Measurements from ENCODE around the gene CRB2. TPM values are rescaled to one million over a fixed set of nuclear protein-coding genes. Genes with fewer than 3 reads are reported as not detected.
A peak's percentile ranks its signal among the peaks of the same experiment; 100 is the strongest.

The CRB2 gene
- polyA plus RNA-seq (2013, experiment 1 of 2), result 58.5 TPM
- 59.5 TPM for polyA plus RNA-seq (2013, experiment 2 of 2)

DNA sequence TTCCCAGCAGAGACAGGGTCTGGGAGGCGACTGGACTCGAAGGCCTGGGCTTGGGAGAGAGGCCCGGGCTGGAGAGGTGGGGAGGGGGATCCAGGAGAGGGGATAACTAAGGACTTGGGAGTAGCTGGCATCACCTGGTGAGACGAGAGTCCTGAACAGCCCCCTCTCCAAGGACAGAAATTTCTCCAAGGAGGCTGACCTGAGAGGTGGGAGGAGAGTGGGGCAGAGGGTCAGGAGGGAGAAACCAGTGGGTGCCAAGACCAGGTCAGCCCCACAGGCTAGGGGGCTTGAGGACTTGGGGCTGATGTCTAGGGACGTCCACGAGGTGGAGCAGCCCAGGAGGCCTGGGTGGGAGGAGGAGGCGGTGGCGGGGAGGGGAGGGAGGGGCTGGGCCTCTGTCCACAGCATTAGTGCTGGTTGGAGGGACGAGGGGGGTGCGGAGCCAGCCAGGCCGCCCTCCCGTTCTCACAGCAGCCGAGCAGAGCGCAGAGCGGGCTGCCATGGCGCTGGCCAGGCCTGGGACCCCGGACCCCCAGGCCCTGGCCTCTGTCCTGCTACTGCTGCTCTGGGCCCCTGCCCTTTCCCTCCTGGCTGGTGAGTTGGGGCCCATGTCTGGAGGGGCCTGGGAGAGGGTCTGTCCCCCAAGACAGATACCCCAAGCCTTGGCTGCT, at the start of gene CRB2:
Gene CRB2, plus strand, starts transcription at position 437 of the 671 bp plus-strand sequence. Its CDS starts 64 bp downstream, at position 501.
- Histone ChIP-seq H3K9me3 (ENCODE audit: control insufficient read depth, low read length) (no peaks in the 10 kb centered on the region), H3K4me1 (ENCODE audit: control insufficient read depth, insufficient read depth, low read length, poor library complexity, severe bottlenecking) (peaks cover 47% of the 10 kb centered on the region), H3K36me3 (ENCODE audit: control insufficient read depth, insufficient read depth, low read length) (no peaks in the 10 kb centered on the region), H3K4me3 (ENCODE audit: extremely low read depth, insufficient read depth, low read length, poor library complexity, severe bottlenecking) (peak within 1 kb of the TSS; percentile 58), H3K27ac (ENCODE audit: low read depth, low read length, severe bottlenecking) (peak within 1 kb of the TSS; percentile 43)
- WGBS, 2 experiments (ENCODE audit: insufficient coverage in 2 of 2), result 1 to 4% methylated on average over 9 to 12 of the region's 17 CpGs

DNA sequence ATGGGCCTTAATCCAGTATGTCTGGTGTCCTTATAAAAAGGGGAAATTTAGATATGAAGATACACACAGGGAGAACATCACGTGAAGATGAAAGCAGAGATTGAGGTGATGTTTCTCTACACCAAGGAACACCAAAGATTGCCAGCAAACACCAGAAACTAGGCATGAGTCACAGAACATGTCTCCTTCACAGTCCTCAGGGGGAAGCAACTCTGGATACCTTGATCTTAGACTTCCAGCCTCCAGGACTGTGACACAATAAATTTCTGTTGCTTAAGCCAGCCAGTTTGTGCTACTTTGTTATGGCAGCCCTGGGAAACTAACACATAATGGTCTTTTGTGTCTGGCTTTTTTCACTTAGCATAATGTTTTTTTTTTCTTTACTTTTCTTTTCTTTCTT, 46.4 kb upstream of the CRB2 start:
- WGBS, 2 experiments (ENCODE audit: insufficient coverage in 2 of 2), result 80% methylated on average over 1 of the region's 1 CpG; no CpG with 5 or more reads in 1 of the 2 experiments
- Histone ChIP-seq H3K4me1 (ENCODE audit: control insufficient read depth, insufficient read depth, low read length, poor library complexity, severe bottlenecking) (no peaks in the 10 kb centered on the region), H3K27ac (ENCODE audit: low read depth, low read length, severe bottlenecking) (no peak overlapping the region), H3K36me3 (ENCODE audit: control insufficient read depth, insufficient read depth, low read length) (no peaks in the 10 kb centered on the region), H3K4me3 (ENCODE audit: extremely low read depth, insufficient read depth, low read length, poor library complexity, severe bottlenecking) (no peak overlapping the region), H3K9me3 (ENCODE audit: control insufficient read depth, low read length) (no peaks in the 10 kb centered on the region)

DNA sequence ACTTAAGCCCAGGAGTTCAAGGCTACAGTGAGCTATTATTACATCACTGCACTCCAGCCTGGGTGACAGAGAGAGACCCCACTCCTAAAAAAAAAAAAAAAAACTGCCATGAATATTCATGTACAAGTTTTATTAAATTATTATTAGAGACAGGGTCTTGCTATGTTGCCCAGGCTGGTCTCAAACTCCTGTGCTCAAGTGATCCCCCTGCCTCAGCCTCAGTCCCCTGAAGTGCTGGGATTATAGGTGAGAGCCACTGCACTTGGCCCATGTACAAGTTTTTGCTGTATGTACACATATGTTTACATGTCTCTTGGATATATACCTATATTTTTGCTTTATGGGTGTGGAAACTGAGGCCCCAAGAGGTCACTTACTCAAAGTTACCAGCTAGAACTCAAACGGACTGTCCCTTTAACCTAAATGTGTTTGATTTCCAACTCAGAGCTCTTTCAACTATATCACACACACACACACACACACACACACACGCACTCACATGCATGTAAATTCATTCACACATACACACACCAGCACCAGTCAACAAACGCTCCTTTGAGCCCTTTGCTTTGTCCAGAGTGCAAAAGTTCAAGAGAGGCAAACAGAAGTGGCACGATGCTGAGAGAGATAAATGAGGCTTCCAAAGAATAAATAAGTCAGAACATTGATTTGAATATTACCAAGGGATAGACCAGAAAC, 45.3 kb upstream of the CRB2 start:
- H3K9me3 ChIP-seq (ENCODE audit: control insufficient read depth, low read length), result no peaks in the 10 kb centered on the region
- H3K36me3 ChIP-seq (ENCODE audit: control insufficient read depth, insufficient read depth, low read length), result no peaks in the 10 kb centered on the region
- WGBS, 2 experiments (ENCODE audit: insufficient coverage in 2 of 2), result 85 to 92% methylated on average over 2 to 4 of the region's 4 CpGs
- no peak overlapping the region for H3K4me3 ChIP-seq (ENCODE audit: extremely low read depth, insufficient read depth, low read length, poor library complexity, severe bottlenecking)
- H3K27ac ChIP-seq (ENCODE audit: low read depth, low read length, severe bottlenecking), result no peak overlapping the region
- H3K4me1 ChIP-seq (ENCODE audit: control insufficient read depth, insufficient read depth, low read length, poor library complexity, severe bottlenecking), result no peaks in the 10 kb centered on the region

DNA sequence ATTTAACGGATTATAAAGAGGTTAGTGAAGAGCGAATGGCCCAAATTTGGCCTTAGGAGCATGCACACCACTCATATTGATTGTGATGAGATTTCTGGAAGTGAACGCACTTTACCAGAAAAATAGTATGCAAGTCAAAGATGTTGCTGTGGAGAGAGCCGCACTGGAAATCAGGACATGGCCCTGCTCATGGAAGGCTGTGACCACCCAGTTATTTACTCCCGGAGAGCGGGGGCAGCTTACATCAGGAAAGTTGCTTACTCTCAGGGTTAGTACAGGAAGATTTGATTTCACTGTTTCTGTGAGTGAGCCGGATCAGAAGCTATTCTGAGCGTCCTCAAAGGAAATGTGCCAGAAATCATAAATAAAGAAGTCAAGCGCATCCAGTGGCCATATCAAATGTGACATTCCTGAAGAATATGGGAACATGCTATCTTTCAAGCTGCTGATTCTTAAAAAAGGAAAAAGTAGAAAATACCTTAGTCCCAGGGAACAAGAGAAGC, 44.7 kb upstream of the CRB2 start:
- Histone ChIP-seq H3K27ac (ENCODE audit: low read depth, low read length, severe bottlenecking) (no peak overlapping the region), H3K4me3 (ENCODE audit: extremely low read depth, insufficient read depth, low read length, poor library complexity, severe bottlenecking) (no peak overlapping the region), H3K4me1 (ENCODE audit: control insufficient read depth, insufficient read depth, low read length, poor library complexity, severe bottlenecking) (no peaks in the 10 kb centered on the region), H3K36me3 (ENCODE audit: control insufficient read depth, insufficient read depth, low read length) (no peaks in the 10 kb centered on the region), H3K9me3 (ENCODE audit: control insufficient read depth, low read length) (no peaks in the 10 kb centered on the region)
- 97% methylated on average over 8 to 9 of the region's 9 CpGs for WGBS, 2 experiments (ENCODE audit: insufficient coverage in 2 of 2)

DNA sequence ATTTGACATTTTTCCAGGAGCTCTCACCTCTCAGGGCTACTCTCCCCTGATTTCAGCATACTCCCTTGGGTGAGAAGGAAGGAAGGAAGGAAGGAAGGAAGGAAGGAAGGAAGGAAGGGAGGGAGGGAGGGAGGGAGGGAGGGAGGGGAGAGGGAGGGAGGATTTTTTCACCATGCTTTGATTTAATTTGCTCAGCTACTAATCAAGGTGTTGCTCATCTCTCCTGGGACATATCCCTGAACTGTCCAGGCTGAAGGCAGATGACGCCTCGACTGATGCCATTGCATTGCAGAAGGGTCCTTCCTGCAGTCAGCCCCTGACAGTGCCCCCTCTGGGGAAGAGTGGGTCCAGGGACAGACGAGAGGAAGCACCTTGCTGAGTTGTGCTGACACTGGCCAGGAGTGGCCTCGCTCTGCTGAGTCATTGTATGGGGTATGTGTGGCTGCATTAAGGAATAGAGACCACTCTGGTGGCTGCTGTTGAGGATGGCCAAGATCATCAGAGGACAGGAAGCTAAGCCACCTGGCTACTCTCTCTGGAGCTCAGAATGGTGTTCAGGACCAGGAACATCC, 43.6 kb upstream of the CRB2 start:
- no peaks in the 10 kb centered on the region for H3K4me1 ChIP-seq (ENCODE audit: control insufficient read depth, insufficient read depth, low read length, poor library complexity, severe bottlenecking)
- H3K4me3 ChIP-seq (ENCODE audit: extremely low read depth, insufficient read depth, low read length, poor library complexity, severe bottlenecking), result no peak overlapping the region
- 91 to 94% methylated on average over 2 to 4 of the region's 4 CpGs for WGBS, 2 experiments (ENCODE audit: insufficient coverage in 2 of 2)
- no peak overlapping the region for H3K27ac ChIP-seq (ENCODE audit: low read depth, low read length, severe bottlenecking)
- H3K9me3 ChIP-seq (ENCODE audit: control insufficient read depth, low read length), result no peaks in the 10 kb centered on the region
- no peaks in the 10 kb centered on the region for H3K36me3 ChIP-seq (ENCODE audit: control insufficient read depth, insufficient read depth, low read length)

DNA sequence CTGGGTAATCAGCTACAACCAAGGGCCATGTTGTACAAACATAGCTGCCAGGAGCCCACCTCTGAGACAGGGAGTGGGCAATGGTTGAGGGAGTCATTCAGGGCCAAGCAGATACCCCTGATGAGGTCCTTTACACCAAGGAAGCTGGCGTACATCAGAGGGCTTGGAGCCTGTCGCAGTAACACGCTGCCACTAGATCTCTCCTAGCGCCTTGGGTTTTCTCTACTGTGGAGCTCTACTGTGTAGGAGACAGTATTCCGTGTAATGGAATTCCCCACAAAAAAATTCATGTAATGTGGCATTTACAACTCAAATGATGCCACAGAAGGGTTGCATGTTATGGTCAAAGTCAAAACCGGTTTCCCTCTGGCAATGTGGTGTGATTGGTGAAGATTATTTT, 41.4 kb upstream of the CRB2 start:
- WGBS, 2 experiments (ENCODE audit: insufficient coverage in 2 of 2), result 100% methylated on average over 4 of the region's 6 CpGs
- no peaks in the 10 kb centered on the region for H3K9me3 ChIP-seq (ENCODE audit: control insufficient read depth, low read length)
- H3K36me3 ChIP-seq (ENCODE audit: control insufficient read depth, insufficient read depth, low read length), result no peaks in the 10 kb centered on the region
- peaks cover 8% of the 10 kb centered on the region for H3K4me1 ChIP-seq (ENCODE audit: control insufficient read depth, insufficient read depth, low read length, poor library complexity, severe bottlenecking)
- no peak overlapping the region for H3K27ac ChIP-seq (ENCODE audit: low read depth, low read length, severe bottlenecking)
- H3K4me3 ChIP-seq (ENCODE audit: extremely low read depth, insufficient read depth, low read length, poor library complexity, severe bottlenecking), result no peak overlapping the region

DNA sequence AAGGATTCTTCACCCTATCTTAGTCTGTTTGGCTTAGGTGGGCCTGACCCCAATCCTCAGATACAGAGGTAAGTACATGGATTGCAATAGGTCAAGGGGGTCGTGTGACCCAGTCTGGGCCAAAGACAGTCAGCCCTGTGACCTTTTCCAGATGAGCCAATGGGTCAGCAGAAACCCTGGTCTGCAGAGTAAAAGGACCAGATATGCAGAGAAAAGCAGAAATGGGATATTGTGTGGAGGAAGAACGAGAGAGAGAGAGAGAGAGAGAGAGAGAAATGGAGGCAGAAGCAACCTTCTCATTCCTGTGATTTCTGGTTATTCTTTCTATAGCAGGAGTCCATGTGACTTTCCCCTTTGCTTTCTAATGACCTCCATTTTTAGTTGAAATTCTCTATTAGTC, 40.4 kb upstream of the CRB2 start:
- Histone ChIP-seq H3K36me3 (ENCODE audit: control insufficient read depth, insufficient read depth, low read length) (no peaks in the 10 kb centered on the region), H3K4me3 (ENCODE audit: extremely low read depth, insufficient read depth, low read length, poor library complexity, severe bottlenecking) (no peak overlapping the region), H3K27ac (ENCODE audit: low read depth, low read length, severe bottlenecking) (no peak overlapping the region), H3K4me1 (ENCODE audit: control insufficient read depth, insufficient read depth, low read length, poor library complexity, severe bottlenecking) (peaks cover 8% of the 10 kb centered on the region), H3K9me3 (ENCODE audit: control insufficient read depth, low read length) (no peaks in the 10 kb centered on the region)
- 100% methylated on average over 1 of the region's 2 CpGs for WGBS, 2 experiments (ENCODE audit: insufficient coverage in 2 of 2)

DNA sequence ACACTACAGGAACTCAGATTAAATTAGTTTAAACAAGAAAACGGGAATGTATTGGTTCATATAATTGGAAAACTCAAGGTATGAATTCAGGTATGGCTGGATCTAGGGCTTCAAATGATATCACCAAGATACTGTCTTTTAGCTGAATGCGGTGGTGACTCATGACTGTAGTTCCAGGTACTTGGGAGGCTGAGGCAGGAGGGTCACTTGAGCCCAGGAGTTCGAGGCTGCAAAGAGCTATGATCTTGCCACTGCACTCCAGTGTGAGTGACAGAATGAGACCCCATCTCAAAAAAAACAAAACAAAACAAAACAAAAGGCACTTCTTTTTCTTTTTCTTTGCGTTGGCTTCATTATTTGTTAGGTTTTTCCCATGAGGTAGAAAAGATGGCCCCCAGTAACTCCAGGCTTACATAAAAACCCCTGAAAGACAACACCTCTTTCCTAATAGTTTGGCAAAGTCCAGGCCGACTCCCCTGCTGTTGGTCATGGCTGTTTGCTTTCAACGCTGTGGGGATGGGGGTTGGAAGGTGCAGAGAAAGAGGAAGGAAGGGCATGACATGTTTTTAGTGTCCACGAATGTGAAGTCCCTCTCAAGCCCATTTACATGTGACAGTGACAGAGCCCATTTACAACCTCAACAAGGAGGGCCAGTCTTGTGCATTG, 39.8 kb upstream of the CRB2 start:
- WGBS, 2 experiments (ENCODE audit: insufficient coverage in 2 of 2), result 71 to 100% methylated on average over 1 to 3 of the region's 7 CpGs
- H3K9me3 ChIP-seq (ENCODE audit: control insufficient read depth, low read length), result no peaks in the 10 kb centered on the region
- no peak overlapping the region for H3K4me3 ChIP-seq (ENCODE audit: extremely low read depth, insufficient read depth, low read length, poor library complexity, severe bottlenecking)
- H3K27ac ChIP-seq (ENCODE audit: low read depth, low read length, severe bottlenecking), result no peak overlapping the region
- no peaks in the 10 kb centered on the region for H3K36me3 ChIP-seq (ENCODE audit: control insufficient read depth, insufficient read depth, low read length)
- H3K4me1 ChIP-seq (ENCODE audit: control insufficient read depth, insufficient read depth, low read length, poor library complexity, severe bottlenecking), result peaks cover 8% of the 10 kb centered on the region

DNA sequence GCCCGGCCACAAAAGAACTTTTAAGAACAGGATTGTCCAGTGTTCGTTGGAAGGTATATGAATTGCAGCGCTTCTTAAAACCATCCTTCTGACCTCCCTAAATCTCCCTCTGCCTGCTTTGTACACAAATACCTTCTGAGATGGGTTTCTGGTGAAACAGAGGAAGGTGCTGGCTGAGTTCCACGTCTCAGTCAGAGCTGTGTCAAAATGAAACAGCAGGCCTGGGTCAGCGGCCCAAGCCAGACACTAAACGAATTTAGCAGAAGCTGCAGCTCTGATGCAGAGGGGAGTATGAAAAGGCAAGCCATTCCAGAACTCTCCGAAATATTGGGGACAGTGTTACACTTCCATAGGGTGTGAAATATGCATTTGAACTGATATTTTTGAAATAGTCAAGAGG, 37.8 kb upstream of the CRB2 start:
- WGBS, 2 experiments (ENCODE audit: insufficient coverage in 2 of 2), result 78 to 95% methylated on average over 5 of the region's 7 CpGs
- H3K27ac ChIP-seq (ENCODE audit: low read depth, low read length, severe bottlenecking), result no peak overlapping the region
- no peak overlapping the region for H3K4me3 ChIP-seq (ENCODE audit: extremely low read depth, insufficient read depth, low read length, poor library complexity, severe bottlenecking)
- H3K9me3 ChIP-seq (ENCODE audit: control insufficient read depth, low read length), result no peaks in the 10 kb centered on the region
- H3K4me1 ChIP-seq (ENCODE audit: control insufficient read depth, insufficient read depth, low read length, poor library complexity, severe bottlenecking), result peaks cover 16% of the 10 kb centered on the region
- no peaks in the 10 kb centered on the region for H3K36me3 ChIP-seq (ENCODE audit: control insufficient read depth, insufficient read depth, low read length)

DNA sequence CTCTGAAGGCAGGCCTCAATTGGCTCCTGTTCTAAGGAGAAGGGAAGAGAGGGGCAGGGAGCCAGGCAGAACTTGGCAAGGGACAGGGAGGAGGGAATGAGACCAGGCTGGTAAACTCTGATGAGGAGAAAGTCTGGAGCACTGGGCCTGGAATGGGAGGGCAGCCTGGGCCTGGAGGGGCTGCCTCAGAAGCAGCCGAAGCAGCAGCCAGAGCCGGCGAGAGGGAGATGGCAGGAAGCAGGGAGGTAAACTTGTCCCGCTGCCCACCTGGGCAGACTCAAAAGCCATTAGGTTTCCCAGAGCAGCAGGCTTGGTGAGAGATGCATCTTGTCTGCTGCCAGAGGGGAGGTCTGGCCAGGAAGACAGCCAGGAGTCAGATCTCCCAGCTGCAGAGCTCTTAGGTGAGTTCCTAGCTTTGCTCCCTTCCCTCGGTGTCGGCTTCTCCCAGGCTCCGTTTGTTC, 37.0 kb upstream of the CRB2 start:
- no peaks in the 10 kb centered on the region for H3K9me3 ChIP-seq (ENCODE audit: control insufficient read depth, low read length)
- 74 to 86% methylated on average over 7 of the region's 7 CpGs for WGBS, 2 experiments (ENCODE audit: insufficient coverage in 2 of 2)
- no peak overlapping the region for H3K4me3 ChIP-seq (ENCODE audit: extremely low read depth, insufficient read depth, low read length, poor library complexity, severe bottlenecking)
- no peaks in the 10 kb centered on the region for H3K36me3 ChIP-seq (ENCODE audit: control insufficient read depth, insufficient read depth, low read length)
- no peak overlapping the region for H3K27ac ChIP-seq (ENCODE audit: low read depth, low read length, severe bottlenecking)
- H3K4me1 ChIP-seq (ENCODE audit: control insufficient read depth, insufficient read depth, low read length, poor library complexity, severe bottlenecking), result peaks cover 16% of the 10 kb centered on the region

Measured in mesodermal cell (in vitro differentiated cells).